ENCODE data around the gene PTPRM.

Gene PTPRM

DNA sequence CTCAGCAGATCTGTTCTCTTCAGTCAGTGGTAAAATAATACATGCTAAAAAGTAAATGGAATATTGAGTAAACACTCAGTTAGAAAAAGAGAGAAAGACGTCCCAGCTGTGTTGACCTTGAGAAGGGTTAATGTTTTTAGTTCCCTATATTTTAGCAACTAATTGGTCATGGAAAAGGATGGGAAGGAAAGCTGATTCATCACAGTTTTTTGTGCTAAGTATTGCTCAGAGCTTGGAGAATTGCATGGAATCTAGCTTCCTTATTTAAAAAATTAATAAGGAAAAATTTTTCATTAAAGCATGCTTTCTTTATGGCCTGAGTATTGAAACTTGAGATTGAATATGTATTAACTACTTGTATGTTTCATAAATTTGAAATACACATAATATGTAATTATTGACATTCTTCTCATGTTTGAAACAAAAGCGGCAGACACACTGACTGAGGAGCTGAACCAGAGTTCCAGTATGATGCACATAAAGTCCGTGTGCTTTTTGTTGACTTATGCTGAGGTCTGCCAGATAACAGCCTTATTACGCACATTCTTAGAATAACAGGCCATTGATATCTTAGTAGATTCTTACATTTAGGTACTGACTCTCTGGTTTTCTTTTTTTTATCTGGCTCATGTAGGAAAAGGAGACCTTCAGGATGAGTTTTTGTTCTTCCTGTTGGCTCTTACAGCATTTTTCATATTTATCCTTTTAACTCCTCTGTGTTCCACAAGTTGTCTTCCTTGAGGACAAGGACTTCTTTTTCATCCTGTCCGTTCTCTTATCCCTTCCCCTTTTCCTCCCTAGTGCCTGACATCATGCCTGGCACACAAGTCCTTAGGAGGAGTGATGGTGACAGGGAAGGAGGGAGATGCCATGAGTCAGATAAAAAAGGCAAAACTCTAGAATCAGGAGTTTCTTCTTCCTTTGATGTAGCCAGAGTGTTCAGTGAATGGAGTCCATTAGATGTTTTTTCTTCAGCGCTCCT lies 194.1 kb downstream of the PTPRM start:
- peak; percentile 83 for FAIRE-seq

DNA sequence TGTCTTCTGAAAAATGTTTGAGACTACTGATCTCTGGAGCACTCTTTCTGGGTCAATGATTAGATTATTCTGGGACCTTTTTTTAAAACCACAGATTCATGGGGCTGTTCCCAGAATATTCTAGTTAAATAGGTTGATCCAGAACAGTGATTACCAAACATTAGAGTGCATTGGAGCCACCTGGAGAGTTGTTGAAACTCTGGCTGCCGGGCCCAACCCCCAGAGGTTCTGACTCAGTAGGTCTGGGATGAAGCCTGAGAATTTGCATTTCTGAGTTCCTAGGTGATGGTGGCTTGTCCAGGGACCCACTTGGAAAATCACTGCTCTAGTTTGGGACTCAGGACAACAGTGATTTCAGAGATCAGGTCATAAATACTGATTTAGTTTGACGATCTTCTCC lies 197.3 kb downstream of the PTPRM start:
- FAIRE-seq, result no peak

DNA sequence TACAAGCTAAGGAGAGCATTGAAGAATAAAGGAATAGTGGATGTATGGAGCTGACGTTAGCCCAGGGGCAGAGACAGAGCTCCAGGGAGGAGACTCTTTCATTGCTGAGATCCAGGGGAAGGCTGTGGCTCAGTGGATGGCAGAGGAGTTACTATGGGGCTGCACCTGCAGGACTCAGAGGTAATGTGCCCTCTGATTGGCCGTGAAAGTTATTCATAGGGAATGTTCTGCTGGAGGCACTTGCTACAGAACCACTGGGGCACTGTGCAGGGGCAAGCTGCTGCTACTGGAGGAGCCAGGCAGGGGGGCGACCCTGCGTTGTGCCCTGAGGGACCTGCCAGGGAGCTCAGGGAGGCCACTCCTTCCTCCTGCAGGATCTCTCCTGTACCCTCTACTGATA lies 199.2 kb downstream of the PTPRM start:
- no peak for FAIRE-seq

DNA sequence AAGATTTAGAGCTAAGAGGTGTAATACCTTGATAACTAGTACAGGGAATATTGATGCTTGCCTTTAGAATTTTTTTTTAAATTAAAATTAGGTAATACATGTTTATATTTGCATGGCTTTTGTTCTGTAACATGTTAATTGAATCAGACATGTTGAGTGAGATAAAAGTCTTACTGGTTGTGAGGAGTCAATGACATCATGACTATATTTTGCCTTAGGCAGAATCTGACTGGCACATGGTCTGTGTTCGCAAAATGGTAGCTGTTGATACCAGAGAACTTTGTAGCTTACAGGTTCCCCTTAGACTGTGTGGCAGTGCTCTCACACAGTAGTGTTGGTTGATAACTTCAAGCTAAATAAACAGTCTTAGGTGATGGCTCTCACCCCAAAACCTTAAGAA lies 199.7 kb downstream of the PTPRM start:
- FAIRE-seq, result no peak

DNA sequence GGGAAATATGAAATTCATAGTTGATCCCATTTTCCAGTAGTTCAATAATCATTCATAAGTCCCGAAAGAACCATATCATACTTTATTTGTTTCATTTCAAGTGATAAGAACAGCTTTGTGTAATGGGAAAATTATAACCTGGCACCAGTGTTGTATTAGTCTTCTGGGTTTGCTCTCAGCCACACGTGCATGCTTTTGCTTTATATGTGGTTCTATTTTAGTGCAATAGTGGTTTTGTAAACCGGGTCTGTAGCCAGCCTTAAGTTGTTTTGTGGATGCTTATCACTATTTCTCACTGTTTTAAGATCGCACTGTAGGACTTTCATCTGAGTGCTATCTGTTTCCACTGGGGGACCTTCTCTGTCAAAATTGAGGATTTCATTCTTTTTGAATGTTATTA lies 203.8 kb downstream of the PTPRM start:
- FAIRE-seq, result no peak

DNA sequence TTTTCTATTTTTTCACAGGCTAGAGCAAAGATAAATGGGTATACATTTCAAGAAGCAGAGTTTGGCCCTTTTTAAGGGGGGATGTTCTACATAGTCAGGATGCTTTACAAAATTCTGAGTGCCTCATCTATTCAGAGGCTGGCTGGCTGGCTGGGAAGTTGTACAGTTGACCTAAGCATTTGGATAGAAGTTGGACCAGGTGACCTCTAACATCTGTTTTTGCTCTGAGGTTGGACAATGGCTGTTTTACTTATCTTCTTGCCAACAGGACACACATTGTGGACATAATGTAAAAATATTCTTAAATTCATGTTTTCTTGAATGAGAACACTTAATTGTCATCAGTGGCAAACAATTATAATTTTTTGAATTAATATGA lies 205.4 kb downstream of the PTPRM start:
- no peak for FAIRE-seq

DNA sequence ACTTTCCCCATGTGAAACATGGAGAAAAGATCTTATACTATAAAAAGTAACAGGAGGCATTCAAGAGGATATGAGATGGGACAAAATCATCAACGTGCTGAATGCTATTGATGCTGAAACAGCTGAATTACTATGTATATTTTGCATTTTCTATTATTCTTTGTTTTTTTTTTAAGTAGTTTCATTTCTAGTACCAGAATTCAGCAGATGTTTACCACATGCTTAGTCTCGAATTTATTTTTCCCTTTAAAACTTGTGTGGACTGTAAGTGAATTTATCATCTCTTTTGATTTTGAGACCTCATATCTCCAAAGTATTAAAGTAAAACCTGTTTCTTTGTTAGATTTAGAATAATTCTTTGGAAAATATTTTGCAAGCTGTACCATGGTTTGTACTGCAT lies 205.8 kb downstream of the PTPRM start:
- FAIRE-seq, result no peak

DNA sequence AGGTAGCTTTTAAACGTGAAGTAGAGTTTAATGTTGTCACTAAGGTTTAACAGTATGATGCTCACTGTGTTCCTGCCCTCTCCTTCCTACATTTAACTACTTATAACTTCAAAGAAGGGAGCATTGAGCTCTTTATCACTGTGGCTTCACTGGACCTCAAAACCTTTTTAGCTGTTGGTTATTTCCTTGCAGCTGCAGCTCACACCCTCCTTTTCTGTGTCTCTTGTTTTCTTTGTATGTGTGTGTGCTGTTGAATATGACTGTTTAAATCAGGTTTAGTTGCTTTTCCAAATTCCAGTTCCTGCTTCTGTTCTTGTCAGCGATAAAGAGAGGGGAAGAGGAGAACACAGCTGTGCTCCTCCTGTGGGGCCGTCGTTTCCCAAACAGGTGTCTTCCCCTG lies 208.0 kb downstream of the PTPRM start:
- no peak for FAIRE-seq

DNA sequence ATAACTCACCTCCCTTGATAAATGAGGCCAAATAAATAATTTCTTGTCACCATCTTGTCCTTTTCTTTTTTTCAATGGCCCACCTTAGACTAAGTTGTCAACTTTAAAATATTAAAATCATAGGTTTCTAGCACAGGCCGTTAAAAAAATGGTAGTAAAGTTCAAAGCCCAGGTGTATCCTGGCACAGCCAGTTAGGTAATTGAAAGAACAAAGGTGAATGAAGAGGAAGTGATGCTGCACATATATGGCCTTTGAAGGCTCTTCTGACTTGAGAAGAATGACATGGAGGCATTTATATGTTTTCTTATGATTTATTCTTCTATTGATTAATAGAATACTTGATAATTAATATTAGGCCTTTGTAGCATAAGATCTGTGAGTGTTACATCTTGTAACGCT lies 208.7 kb downstream of the PTPRM start:
- no peak for FAIRE-seq

DNA sequence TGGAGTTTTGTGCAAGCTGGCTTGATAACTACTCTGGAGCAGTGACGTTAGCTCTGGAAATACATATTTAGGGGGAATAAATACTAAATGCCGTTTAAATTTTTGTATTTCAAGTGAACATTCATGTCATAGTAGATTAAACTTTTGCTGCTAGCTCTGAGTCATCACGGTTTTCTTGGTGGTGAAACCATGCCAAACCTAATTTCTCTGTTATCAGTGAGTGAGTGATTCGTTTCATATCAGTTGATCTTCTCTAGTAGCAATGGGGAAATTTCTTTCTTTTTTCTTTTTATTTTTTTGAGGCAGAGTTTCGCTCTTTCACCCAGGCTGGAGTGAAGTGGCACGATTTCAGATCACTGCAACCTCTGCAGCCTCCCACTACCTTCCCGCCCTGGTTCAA lies 211.1 kb downstream of the PTPRM start:
- FAIRE-seq, result no peak

DNA sequence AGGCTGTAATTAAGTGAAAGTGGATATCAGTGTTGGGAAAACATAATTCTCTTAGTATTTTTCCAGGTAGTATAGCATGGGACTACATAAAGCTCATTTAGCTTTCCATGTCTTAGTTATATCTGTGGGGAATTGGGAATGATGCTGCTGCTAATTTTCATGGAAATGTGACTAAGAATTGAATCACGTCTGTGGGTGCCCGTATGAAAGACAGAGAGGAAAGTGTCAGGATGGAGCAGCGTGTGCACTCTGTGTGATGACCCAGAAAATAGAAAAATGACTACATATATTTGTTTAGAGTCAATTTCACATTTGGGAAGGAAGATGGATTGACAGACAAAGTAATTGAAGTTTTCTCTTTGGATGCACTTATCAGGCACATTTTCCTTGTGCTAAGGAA lies 212.1 kb downstream of the PTPRM start:
- FAIRE-seq, result no peak

DNA sequence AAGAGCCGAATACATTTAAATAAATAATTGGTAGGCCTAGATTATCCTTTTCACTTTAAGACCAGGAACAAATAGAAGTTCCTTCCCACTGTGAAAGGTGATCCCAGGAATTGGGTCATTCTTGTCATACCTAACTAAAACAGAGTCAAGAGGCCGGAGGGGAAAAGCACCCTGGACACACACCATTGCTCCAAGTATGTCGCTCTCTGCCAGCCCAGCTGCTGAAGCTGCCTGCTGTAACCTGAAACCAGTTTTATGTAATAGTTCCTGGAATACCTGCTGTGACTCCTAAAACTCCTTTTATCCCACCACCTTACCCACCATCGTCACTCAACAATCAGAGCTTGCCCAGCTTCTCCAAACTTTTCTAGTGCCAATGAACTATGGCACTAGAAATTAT lies 217.1 kb downstream of the PTPRM start:
- no peak for FAIRE-seq

DNA sequence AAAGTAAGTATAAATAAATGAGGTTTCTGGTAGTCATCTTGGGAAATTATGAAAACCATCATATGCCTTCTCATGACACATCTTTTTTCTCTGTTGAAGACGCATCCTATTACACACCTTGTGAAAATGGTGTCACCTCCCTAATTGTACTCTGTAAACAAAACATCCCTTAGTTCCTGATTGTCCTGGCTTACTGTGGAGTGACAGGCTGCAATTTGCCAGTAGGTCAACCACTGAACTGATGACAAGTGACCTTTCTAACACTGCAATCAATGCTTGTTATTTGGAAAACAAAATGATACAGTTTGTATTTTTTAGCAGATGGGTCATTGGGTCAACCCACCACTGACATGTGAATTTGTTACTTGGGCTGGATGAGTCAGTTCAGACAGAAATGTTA lies 219.5 kb downstream of the PTPRM start:
- no peak for FAIRE-seq

DNA sequence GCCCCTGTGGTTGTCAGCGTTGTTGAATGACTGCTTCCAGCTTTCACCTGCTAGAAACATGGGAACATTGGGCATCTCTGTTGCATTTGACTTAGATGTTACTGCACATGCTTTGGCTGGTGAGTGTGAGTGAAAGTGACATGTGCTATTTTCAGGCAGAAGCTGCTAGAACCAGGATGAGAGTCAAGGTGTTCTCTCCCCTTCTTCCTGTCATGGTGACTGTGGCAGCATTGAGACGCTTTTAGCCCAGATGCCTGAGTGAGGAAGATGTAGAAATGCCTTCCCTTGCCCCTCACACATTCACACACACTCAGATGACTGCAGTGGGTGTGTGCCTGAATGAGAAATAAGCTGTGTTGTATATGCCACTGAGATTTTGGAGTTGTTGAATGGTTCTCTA lies 220.2 kb downstream of the PTPRM start:
- no peak for FAIRE-seq

DNA sequence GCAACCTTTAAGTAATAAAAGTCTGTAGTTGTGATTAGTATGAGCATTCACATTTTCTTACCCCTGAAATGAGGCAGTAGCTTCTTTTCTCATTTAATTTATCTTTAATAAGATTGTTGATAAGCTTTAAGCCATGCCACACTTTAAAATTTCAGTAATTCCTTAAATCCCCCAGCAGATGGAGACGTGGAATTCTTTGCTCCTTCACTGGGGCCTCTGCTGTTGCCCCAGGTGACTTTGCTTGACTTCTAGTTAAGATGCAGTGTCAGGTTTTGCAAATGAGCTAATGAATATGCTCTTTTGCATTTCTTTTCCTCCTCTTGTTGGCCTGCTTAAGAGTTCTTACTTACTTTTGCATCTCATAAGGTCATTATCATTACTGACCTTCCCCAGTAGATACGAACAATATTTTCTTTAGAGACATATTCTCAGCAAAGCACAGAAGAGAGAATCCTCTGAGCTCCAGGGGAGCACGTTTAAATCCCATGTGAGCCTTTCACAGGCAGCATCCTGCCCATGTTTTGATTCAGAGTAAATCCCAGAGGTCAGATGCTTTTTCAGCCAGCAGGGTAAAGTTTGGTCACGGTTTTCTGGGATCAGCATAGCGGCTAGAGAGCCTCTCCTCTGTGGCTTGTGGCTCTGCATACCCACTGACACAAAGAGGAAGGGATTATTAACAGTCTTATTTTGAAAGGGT lies 222.9 kb downstream of the PTPRM start:
- FAIRE-seq, result peak; percentile 99

DNA sequence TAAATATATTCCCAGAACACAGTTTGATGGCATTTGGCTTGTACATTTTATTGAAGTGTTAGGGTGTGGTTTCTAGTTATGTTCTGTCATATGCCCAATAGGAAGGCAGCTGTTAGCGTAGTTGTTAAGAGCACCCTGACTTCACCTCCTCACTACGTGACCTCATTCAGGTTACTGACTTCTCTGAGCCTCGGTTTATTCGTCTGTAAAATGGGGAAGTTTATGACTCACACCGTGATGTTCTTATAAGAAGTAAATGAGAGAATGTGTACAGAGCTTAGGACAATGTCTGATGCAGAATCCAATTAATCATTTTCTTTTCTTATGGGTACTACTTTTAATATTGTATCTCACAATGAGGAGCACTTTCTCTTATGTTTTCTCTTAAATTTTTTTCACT lies 226.0 kb downstream of the PTPRM start:
- FAIRE-seq, result no peak

DNA sequence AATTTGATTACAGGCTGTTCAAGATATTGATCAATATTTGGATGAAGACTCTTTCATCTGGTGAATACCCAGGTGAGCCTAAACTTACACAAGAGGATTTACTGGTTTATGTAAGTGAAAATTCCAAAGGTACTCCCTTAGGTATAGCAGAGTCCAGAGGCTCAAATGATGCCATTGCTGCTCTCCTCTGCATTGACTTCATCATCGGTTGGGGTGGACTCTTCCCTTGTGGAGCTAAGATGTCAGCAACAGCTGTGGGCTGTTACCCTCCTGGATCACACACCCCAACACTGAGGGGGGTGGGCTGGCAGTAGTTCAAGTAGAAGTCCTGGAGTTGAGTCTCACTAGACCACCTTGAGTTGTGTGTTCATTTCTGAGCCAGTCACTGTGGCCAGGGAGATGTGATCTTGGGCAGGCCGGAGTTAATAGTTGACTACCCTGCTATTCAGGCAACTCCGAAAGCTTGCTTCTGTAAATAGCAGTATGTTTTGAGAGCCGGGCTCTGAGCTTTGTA lies 236.9 kb downstream of the PTPRM start:
- no peak for FAIRE-seq

DNA sequence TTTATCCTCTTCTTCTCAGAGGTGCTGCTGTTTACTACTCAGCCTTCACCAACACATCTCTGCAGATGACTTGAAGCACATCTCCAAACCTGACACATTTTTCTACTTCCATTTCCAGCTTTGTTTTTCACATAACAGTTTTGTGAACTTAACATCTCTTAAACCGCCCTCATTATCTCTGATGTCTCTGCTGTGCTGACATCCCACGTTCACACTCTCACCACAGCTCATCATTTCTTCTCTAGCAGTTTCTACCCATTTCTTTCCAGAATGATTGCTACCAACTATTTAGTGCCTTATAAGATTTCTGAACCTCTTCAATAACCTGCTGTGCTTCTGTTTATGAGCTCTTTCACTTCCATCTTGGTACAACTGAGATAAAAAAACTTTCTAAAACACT lies 238.0 kb downstream of the PTPRM start:
- FAIRE-seq, result no peak

DNA sequence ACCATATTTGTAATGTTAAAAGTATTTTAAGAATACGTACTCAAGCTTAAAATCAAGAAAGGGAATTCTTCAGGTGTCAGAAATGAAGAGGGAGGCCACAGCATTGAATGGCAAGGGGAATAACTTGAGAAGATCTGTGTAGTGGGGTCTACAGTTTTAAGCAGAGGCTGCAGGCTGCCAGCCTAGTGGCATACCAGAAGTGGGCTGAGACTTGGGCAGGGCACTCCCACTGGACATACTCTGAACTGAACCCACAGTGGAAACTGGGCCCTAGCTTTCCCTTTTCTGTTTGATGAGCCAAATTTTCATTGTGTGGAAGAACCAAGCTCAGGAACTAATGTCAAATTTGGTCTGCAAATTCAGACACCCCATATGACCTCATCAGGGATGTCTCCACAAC lies 238.8 kb downstream of the PTPRM start:
- FAIRE-seq, result no peak

DNA sequence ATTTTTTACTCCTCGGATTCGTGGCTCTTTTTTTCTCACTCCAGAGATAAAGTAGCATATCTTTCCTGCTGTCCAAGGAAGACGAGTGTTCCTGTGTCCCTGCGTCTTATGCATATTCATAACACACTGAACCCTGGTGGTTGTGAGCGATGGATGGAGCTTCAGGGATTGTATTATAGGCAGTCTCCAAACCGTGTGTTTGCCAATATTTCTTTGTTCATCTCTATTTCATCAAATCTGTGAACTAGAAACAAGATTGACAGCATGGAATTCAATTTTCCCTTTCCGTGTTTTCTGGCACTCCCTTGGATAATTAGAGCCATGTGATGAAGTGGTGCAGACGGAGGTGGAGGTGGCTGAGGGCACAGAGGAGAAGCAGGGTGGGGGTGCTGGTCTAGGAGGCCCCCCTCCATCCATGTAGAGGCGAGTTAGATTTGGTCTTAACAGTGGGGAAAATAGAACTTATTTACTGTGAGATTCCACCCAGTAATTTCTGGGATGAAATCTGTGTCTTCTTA lies 240.9 kb downstream of the PTPRM start:
- no peak for FAIRE-seq

DNA sequence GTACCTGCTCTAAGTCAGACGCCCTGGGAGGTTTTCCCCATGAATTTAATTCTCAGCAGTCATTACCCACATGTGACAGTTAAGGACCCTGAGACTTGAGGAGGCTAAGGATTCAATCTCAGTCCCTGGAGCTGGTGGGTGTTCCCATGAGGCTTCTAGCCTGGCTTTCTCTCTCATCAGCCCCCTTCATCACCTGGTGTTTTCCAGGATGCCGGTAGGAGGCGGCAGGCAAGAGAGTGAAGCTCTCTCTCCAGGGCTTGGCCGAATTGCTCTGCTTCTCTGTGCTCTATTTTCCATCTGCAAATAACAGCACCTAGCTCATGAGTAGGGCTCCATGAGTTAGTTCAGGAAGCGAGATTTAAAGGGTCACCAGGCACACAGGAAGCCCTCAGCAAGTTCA lies 241.9 kb downstream of the PTPRM start:
- no peak for FAIRE-seq

DNA sequence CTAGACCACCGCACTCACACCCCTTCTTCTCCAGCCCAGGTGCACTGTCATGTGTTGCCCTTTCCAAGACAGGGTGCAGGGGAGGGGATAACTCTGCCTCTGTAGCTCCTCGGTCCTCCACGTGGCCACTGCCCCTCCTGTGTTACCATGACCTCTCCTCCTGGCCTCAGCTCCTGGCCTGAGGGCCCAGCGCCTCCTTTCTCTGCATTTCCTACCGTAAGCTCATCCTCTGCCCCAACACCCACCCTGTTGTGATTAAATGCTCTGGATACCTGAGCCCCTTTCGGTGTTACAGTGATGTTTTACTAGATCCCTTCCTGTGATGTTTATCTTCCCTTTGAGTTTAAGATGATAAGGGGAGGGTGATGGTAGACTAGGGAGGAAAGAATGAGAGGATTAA lies 242.3 kb downstream of the PTPRM start:
- no peak for FAIRE-seq

DNA sequence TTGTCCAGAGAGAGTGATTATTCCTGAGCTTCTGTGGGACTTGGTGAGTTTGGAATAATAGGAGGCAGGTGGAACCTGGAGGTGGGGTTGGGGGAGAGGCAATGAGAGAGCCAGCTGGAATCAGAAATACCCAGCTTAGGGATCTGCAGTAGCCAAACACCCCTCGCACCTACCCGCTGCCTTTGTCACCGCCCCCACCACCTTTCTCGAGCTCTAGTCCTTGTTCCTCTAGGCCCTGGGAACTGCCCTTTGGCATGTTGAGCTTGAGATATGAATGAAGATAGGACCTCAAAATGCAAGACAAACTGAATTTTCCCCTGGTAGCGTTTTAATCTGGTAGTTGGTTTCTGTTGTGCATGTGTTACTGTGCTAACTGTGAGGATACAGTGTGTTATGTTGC lies 242.9 kb downstream of the PTPRM start:
- no peak for FAIRE-seq
